HepG2 (cell line): ENCODE data around the gene FBXO33. TPM values are rescaled to one million over a fixed set of nuclear protein-coding genes. Genes with fewer than 3 reads are reported as not detected.
A peak's percentile ranks its signal among the peaks of the same experiment; 100 is the strongest.

Source experiments
- ATAC-seq: fragments of 200-7000 bp; cut with Tn5 transposase; 3 replicates; pipeline ENCODE4 v1.9.1; 2020; ENCODE audit warnings: mild to moderate bottlenecking, moderate library complexity
- BruUV-seq: library from RNA; stranded (reverse); fragments of 400-500 nt; replicated peaks from 2 replicates; lab custom pipeline; 2021; lab: Mats Ljungman, UMichigan
- CTCF ChIA-PET: fragments of 300-600 bp; formaldehyde crosslinking; extraction: SDS; loops from one replicate; lab custom pipeline; 2021; ENCODE audit warnings: low total read pairs, inconsistent platforms, low intra/inter-chr PET ratio; lab: Yijun Ruan, JAX
- POLR2A ChIA-PET: fragments of 350-600 bp; sonication (Branson Sonifier 250); formaldehyde crosslinking; loops from one replicate; lab custom pipeline; 2020; ENCODE audit warnings: antibody characterized with exemption, inconsistent platforms; lab: Yijun Ruan, JAX
- DNase-seq: peaks from one replicate; pipeline ENCODE4 v3.0.0-alpha.2; 2015; ENCODE audit warnings: low spot score
- FAIRE-seq: peaks from 3 replicates; lab custom pipeline; 2011; peaks lifted over from hg19 to GRCh38; lab: Jason Lieb, UNC
- H2AFZ ChIP-seq: one replicate; pipeline ENCODE4 v1.6.1; 2011; ENCODE audit warnings: low read length, inconsistent platforms
- H3K27ac ChIP-seq: fragments of 300-600 bp; 3 replicates; pipeline ENCODE4 v1.8.0; 2011; ENCODE audit warnings: mixed run types, mild to moderate bottlenecking, mixed read lengths, low read length, inconsistent platforms; ENCODE audit not compliant: insufficient read depth; ENCODE audit errors: extremely low read length
- H3K27me3 ChIP-seq, 2 experiments: fragments of 200-600 bp in 1 of 2; 2 replicates in 1 of 2; 3 replicates in 1 of 2; pipeline versions ENCODE4 v1.6.0 to v1.8.0; 2011; ENCODE audit warnings: low read length in 2 of 2, mild to moderate bottlenecking in 2 of 2, moderate library complexity in 2 of 2, inconsistent platforms in 1 of 2; ENCODE audit not compliant: insufficient read depth in 2 of 2, control insufficient read depth in 1 of 2
- H3K36me3 ChIP-seq, 2 experiments: fragments of 200-600 bp in 1 of 2; replicated peaks in 1 of 2; 2 replicates in 1 of 2; 3 replicates in 1 of 2; pipeline versions ENCODE4 v1.5.1 to v1.8.0; 2011; ENCODE audit warnings: low read length in 2 of 2, inconsistent platforms in 1 of 2; ENCODE audit not compliant: insufficient read depth in 2 of 2, control insufficient read depth in 1 of 2
- H3K4me1 ChIP-seq: 2 replicates; pipeline ENCODE4 v1.5.1; 2012; ENCODE audit warnings: low read length, inconsistent platforms; ENCODE audit not compliant: insufficient read depth
- H3K4me2 ChIP-seq: 2 replicates; pipeline ENCODE4 v1.6.0; 2011; ENCODE audit warnings: low read depth, low read length, inconsistent platforms
- H3K4me3 ChIP-seq, 3 experiments: fragments of 200-600 bp in 1 of 3; sonication (generic), shearing (Covaris generic) in 1 of 3; replicated peaks in 1 of 3; 2 replicates each; pipeline ENCODE4 v1.5.1; 2011 to 2016; ENCODE audit warnings: low read length in 3 of 3, inconsistent platforms in 2 of 3, low read depth in 2 of 3, mild to moderate bottlenecking in 2 of 3, control low read depth in 1 of 3, mixed read lengths in 1 of 3; ENCODE audit not compliant: insufficient read depth in 1 of 3
- H3K79me2 ChIP-seq: one replicate; pipeline ENCODE4 v1.6.1; 2011; ENCODE audit warnings: low read length, inconsistent platforms; ENCODE audit not compliant: insufficient read depth
- H3K9ac ChIP-seq: 2 replicates; pipeline ENCODE4 v1.6.0; 2011; ENCODE audit warnings: mild to moderate bottlenecking, low read depth, low read length, inconsistent platforms; ENCODE audit not compliant: insufficient read depth
- H3K9me3 ChIP-seq: 2 replicates; pipeline ENCODE4 v1.5.1; 2012; ENCODE audit warnings: mild to moderate bottlenecking, low read length
- H4K20me1 ChIP-seq: 2 replicates; pipeline ENCODE4 v1.6.0; 2011; ENCODE audit warnings: inconsistent platforms, mild to moderate bottlenecking, low read length, moderate library complexity; ENCODE audit not compliant: insufficient read depth
- DNMT1 ChIP-seq: sonication (generic); formaldehyde crosslinking; IDR thresholded peaks from 2 replicates; pipeline ENCODE4 v1.5.1; 2020; ENCODE audit warnings: mild to moderate bottlenecking, missing genetic modification reagents
- EP300 ChIP-seq, 3 experiments: sonication (generic) in 1 of 3; formaldehyde crosslinking in 1 of 3; IDR thresholded peaks; 2 replicates each; pipeline versions ENCODE4 v1.5.1 to v1.6.1; 2011 to 2020; ENCODE audit warnings: low read depth in 2 of 3, low read length in 2 of 3, borderline replicate concordance in 1 of 3, improper control_type of control experiment in 1 of 3, mild to moderate bottlenecking in 1 of 3, missing genetic modification reagents in 1 of 3, moderate library complexity in 1 of 3
- MIER2 ChIP-seq: IDR thresholded peaks from 2 replicates; pipeline ENCODE4 v1.6.1; 2016; ENCODE audit warnings: missing biosample characterization, missing genetic modification reagents
- NFE2L2 ChIP-seq: fragments of 150-350 bp; IDR thresholded peaks from 2 replicates; pipeline ENCODE4 v1.6.1; 2014; ENCODE audit warnings: low read length
- PAX8 ChIP-seq: sonication (generic); formaldehyde crosslinking; IDR thresholded peaks from 2 replicates; pipeline ENCODE4 v1.8.0; 2022; ENCODE audit warnings: mild to moderate bottlenecking, missing genetic modification reagents, borderline replicate concordance
- ZNF75D ChIP-seq: sonication (generic); formaldehyde crosslinking; IDR thresholded peaks from 2 replicates; pipeline ENCODE4 v1.8.1; 2023; ENCODE audit warnings: missing genetic modification reagents, mild to moderate bottlenecking, borderline replicate concordance
- WGBS: methylation state at CpG from one replicate; pipeline ENCODE4 v1.1.6; 2017; ENCODE audit warnings: low lambda C conversion rate; 5-methylcytosine and 5-hydroxymethylcytosine counted together
- in situ Hi-C: cut with HindIII; loops from 2 replicates; pipeline ENCODE4 v1.10.0; 2017; ENCODE audit warnings: low pct_unique_long_range_greater_than_20kb; ENCODE audit not compliant: extremely low pct_ligation_motif_present
- intact Hi-C: fragments of 100-400 bp; cut with micrococcal nuclease; formaldehyde crosslinking; loops from one replicate; pipeline ENCODE4 v1.10.0; 2022; ENCODE audit not compliant: unreplicated experiment
- polyA plus RNA-seq, 8 experiments: library from polyadenylated mRNA; depleted of rRNA in 3 of 8; stranded (reverse) in 7 of 8; unstranded in 1 of 8; fragments of >200 nt; fragmentation: Illumina TruSeq in 4 of 8; extraction: Trizol in 4 of 8; gene quantifications; 2 replicates each; pipeline versions ENCODE4 v1.2.1 to v1.2.3, GENCODE V29; 2011 to 2016; ENCODE audit warnings: low read depth in 4 of 8, missing spikeins in 1 of 8, mixed read lengths in 1 of 8; ENCODE audit not compliant: insufficient read depth in 1 of 8
- total RNA-seq, 5 experiments: library from RNA; depleted of rRNA; stranded (reverse); fragments of >200 nt; fragmentation: Illumina TruSeq; extraction: Trizol; gene quantifications; 2 replicates each; pipeline ENCODE4 v1.2.3, GENCODE V29; 2016; ENCODE audit warnings: low read depth in 1 of 5

The FBXO33 gene
- total and polyA plus RNA-seq, 2 of the 13 experiments (the other 11 are each of a cell fraction or from before 2014, with no cell fraction given): 15.5 to 16.9 TPM

GRCh38 chr14:39474416-39474911 is 42.2 kb upstream of the FBXO33 start (continued):
- TF ChIP-seq EP300 (IDR thresholded peaks at IDR 0.05; ENCODE audit: low read depth in 2 of 2, low read length in 2 of 2) (0 out of 4 replicates have a peak, but pooled peaks have one; percentile 17 to 34), EP300 (CRISPR knock-in tag; IDR thresholded peaks at IDR 0.05; ENCODE audit: borderline replicate concordance) (no peak; the same call in 1 of the 2 replicates)

- intact Hi-C loops: no loop called here
- H3K4me1 ChIP-seq: peaks cover 18% of the 10 kb centered on the region
- no peak overlapping the region for H3K4me2 ChIP-seq
- H2AFZ ChIP-seq: no peak overlapping the region
- ChIA-PET CTCF (no interaction called here), POLR2A (no interaction called here)
- no peak overlapping the region for H3K4me3 ChIP-seq
- ATAC-seq (no peak), DNase-seq (no peak), FAIRE-seq (no peak)
- H3K79me2 ChIP-seq: no peaks in the 10 kb centered on the region
- in situ Hi-C loops: no loop called here
- no peak overlapping the region for H3K9ac ChIP-seq
- no peaks in the 10 kb centered on the region for H3K9me3 ChIP-seq
- no peaks in the 10 kb centered on the region for H3K27me3 ChIP-seq
- BruUV-seq: no TSS peak
- WGBS: 70% methylated on average over 2 of the region's 2 CpGs
- TF ChIP-seq NFE2L2: peak; percentile 66
- no peak for TF ChIP-seq ZNF75D
- TF ChIP-seq PAX8 (CRISPR knock-in tag): no peak
- no peak for TF ChIP-seq DNMT1 (CRISPR knock-in tag)
- no peak for TF ChIP-seq MIER2 (CRISPR knock-in tag)
- no peaks in the 10 kb centered on the region for H3K36me3 ChIP-seq
- no peaks in the 10 kb centered on the region for H4K20me1 ChIP-seq
- H3K27ac ChIP-seq: no peak overlapping the region
Measured at GRCh38 chr14:39472078-39472477, 39.8 kb upstream of the FBXO33 start.
